HepG2 (cell line): ENCODE measurements around the gene RGS8. TPM values are rescaled to one million over a fixed set of nuclear protein-coding genes. Genes with fewer than 3 reads are reported as not detected.
A peak's percentile ranks its signal among the peaks of the same experiment; 100 is the strongest.

ENCODE experiments used
- ATAC-seq: fragments of 200-7000 bp; cut with Tn5 transposase; 3 replicates; pipeline ENCODE4 v1.9.1; 2020; ENCODE audit warnings: mild to moderate bottlenecking, moderate library complexity
- BruUV-seq: library from RNA; stranded (reverse); fragments of 400-500 nt; replicated peaks from 2 replicates; lab custom pipeline; 2021; lab: Mats Ljungman, UMichigan
- CTCF ChIA-PET: fragments of 300-600 bp; formaldehyde crosslinking; extraction: SDS; loops from one replicate; lab custom pipeline; 2021; ENCODE audit warnings: low total read pairs, inconsistent platforms, low intra/inter-chr PET ratio; lab: Yijun Ruan, JAX
- POLR2A ChIA-PET: fragments of 350-600 bp; sonication (Branson Sonifier 250); formaldehyde crosslinking; loops from one replicate; lab custom pipeline; 2020; ENCODE audit warnings: antibody characterized with exemption, inconsistent platforms; lab: Yijun Ruan, JAX
- DNase-seq: peaks from one replicate; pipeline ENCODE4 v3.0.0-alpha.2; 2015; ENCODE audit warnings: low spot score
- FAIRE-seq: peaks from 3 replicates; lab custom pipeline; 2011; peaks lifted over from hg19 to GRCh38; lab: Jason Lieb, UNC
- H2AFZ ChIP-seq: one replicate; pipeline ENCODE4 v1.6.1; 2011; ENCODE audit warnings: low read length, inconsistent platforms
- H3K27ac ChIP-seq: fragments of 300-600 bp; 3 replicates; pipeline ENCODE4 v1.8.0; 2011; ENCODE audit warnings: mixed run types, mild to moderate bottlenecking, mixed read lengths, low read length, inconsistent platforms; ENCODE audit not compliant: insufficient read depth; ENCODE audit errors: extremely low read length
- H3K27me3 ChIP-seq, 2 experiments: fragments of 200-600 bp in 1 of 2; 2 replicates in 1 of 2; 3 replicates in 1 of 2; pipeline versions ENCODE4 v1.6.0 to v1.8.0; 2011; ENCODE audit warnings: low read length in 2 of 2, mild to moderate bottlenecking in 2 of 2, moderate library complexity in 2 of 2, inconsistent platforms in 1 of 2; ENCODE audit not compliant: insufficient read depth in 2 of 2, control insufficient read depth in 1 of 2
- H3K36me3 ChIP-seq, 2 experiments: fragments of 200-600 bp in 1 of 2; replicated peaks in 1 of 2; 2 replicates in 1 of 2; 3 replicates in 1 of 2; pipeline versions ENCODE4 v1.5.1 to v1.8.0; 2011; ENCODE audit warnings: low read length in 2 of 2, inconsistent platforms in 1 of 2; ENCODE audit not compliant: insufficient read depth in 2 of 2, control insufficient read depth in 1 of 2
- H3K4me1 ChIP-seq: 2 replicates; pipeline ENCODE4 v1.5.1; 2012; ENCODE audit warnings: low read length, inconsistent platforms; ENCODE audit not compliant: insufficient read depth
- H3K4me2 ChIP-seq: 2 replicates; pipeline ENCODE4 v1.6.0; 2011; ENCODE audit warnings: low read depth, low read length, inconsistent platforms
- H3K4me3 ChIP-seq, 3 experiments: fragments of 200-600 bp in 1 of 3; sonication (generic), shearing (Covaris generic) in 1 of 3; replicated peaks in 1 of 3; 2 replicates each; pipeline ENCODE4 v1.5.1; 2011 to 2016; ENCODE audit warnings: low read length in 3 of 3, inconsistent platforms in 2 of 3, low read depth in 2 of 3, mild to moderate bottlenecking in 2 of 3, control low read depth in 1 of 3, mixed read lengths in 1 of 3; ENCODE audit not compliant: insufficient read depth in 1 of 3
- H3K79me2 ChIP-seq: one replicate; pipeline ENCODE4 v1.6.1; 2011; ENCODE audit warnings: low read length, inconsistent platforms; ENCODE audit not compliant: insufficient read depth
- H3K9ac ChIP-seq: 2 replicates; pipeline ENCODE4 v1.6.0; 2011; ENCODE audit warnings: mild to moderate bottlenecking, low read depth, low read length, inconsistent platforms; ENCODE audit not compliant: insufficient read depth
- H3K9me3 ChIP-seq: 2 replicates; pipeline ENCODE4 v1.5.1; 2012; ENCODE audit warnings: mild to moderate bottlenecking, low read length
- H4K20me1 ChIP-seq: 2 replicates; pipeline ENCODE4 v1.6.0; 2011; ENCODE audit warnings: inconsistent platforms, mild to moderate bottlenecking, low read length, moderate library complexity; ENCODE audit not compliant: insufficient read depth
- DDIT3 ChIP-seq: sonication (generic); formaldehyde crosslinking; IDR thresholded peaks from 2 replicates; pipeline ENCODE4 v1.4.0; 2020; ENCODE audit warnings: mild to moderate bottlenecking, missing genetic modification reagents
- FLYWCH1 ChIP-seq: sonication (generic); formaldehyde crosslinking; IDR thresholded peaks from 2 replicates; pipeline ENCODE4 v1.8.1; 2023; ENCODE audit warnings: mild to moderate bottlenecking, missing genetic modification reagents
- FOSL1 ChIP-seq: sonication (generic); formaldehyde crosslinking; IDR thresholded peaks from 2 replicates; pipeline ENCODE4 v1.9.0; 2021; ENCODE audit warnings: missing genetic modification reagents, borderline replicate concordance
- WIZ ChIP-seq: sonication (generic); formaldehyde crosslinking; IDR thresholded peaks from 2 replicates; pipeline ENCODE4 v1.5.1; 2020; ENCODE audit warnings: mild to moderate bottlenecking, missing genetic modification reagents
- ZBTB40 ChIP-seq, 2 experiments: fragments of 450-650 bp in 1 of 2; sonication (generic) in 1 of 2; formaldehyde crosslinking in 1 of 2; IDR thresholded peaks; 2 replicates each; pipeline versions ENCODE4 v1.6.1 to v1.8.0; 2016 to 2022; ENCODE audit warnings: antibody characterized with exemption in 1 of 2, mild to moderate bottlenecking in 1 of 2, missing genetic modification reagents in 1 of 2
- ZKSCAN8 ChIP-seq: IDR thresholded peaks from 2 replicates; pipeline ENCODE4 v1.6.1; 2016; ENCODE audit warnings: borderline replicate concordance, missing genetic modification reagents, missing compliant biosample characterization
- ZNF891 ChIP-seq: sonication (generic); formaldehyde crosslinking; IDR thresholded peaks from 2 replicates; pipeline ENCODE4 v1.5.0; 2020; ENCODE audit warnings: mild to moderate bottlenecking, missing genetic modification reagents
- WGBS: methylation state at CpG from one replicate; pipeline ENCODE4 v1.1.6; 2017; ENCODE audit warnings: low lambda C conversion rate; 5-methylcytosine and 5-hydroxymethylcytosine counted together
- in situ Hi-C: cut with HindIII; loops from 2 replicates; pipeline ENCODE4 v1.10.0; 2017; ENCODE audit warnings: low pct_unique_long_range_greater_than_20kb; ENCODE audit not compliant: extremely low pct_ligation_motif_present
- intact Hi-C: fragments of 100-400 bp; cut with micrococcal nuclease; formaldehyde crosslinking; loops from one replicate; pipeline ENCODE4 v1.10.0; 2022; ENCODE audit not compliant: unreplicated experiment
- polyA plus RNA-seq, 8 experiments: library from polyadenylated mRNA; depleted of rRNA in 3 of 8; stranded (reverse) in 7 of 8; unstranded in 1 of 8; fragments of >200 nt; fragmentation: Illumina TruSeq in 4 of 8; extraction: Trizol in 4 of 8; gene quantifications; 2 replicates each; pipeline versions ENCODE4 v1.2.1 to v1.2.3, GENCODE V29; 2011 to 2016; ENCODE audit warnings: low read depth in 4 of 8, missing spikeins in 1 of 8, mixed read lengths in 1 of 8; ENCODE audit not compliant: insufficient read depth in 1 of 8
- total RNA-seq, 5 experiments: library from RNA; depleted of rRNA; stranded (reverse); fragments of >200 nt; fragmentation: Illumina TruSeq; extraction: Trizol; gene quantifications; 2 replicates each; pipeline ENCODE4 v1.2.3, GENCODE V29; 2016; ENCODE audit warnings: low read depth in 1 of 5

RGS8 gene
- total and polyA plus RNA-seq, 2 of the 13 experiments (the other 11 are each of a cell fraction or from before 2014, with no cell fraction given) = not detected

- 56% methylated on average over 11 of the region's 11 CpGs for WGBS
- Histone ChIP-seq H3K4me1 (no peaks in the 10 kb centered on the region), H3K9me3 (no peaks in the 10 kb centered on the region), H3K79me2 (no peaks in the 10 kb centered on the region), H3K4me3 (no peak overlapping the region), H3K27me3 (peaks cover 2 to 49% of the 10 kb centered on the region in 2 experiments; a peak in 3 of 5 replicates), H2AFZ (no peak overlapping the region), H3K9ac (no peak overlapping the region), H3K36me3 (no peaks in the 10 kb centered on the region), H4K20me1 (no peaks in the 10 kb centered on the region), H3K4me2 (no peak overlapping the region), H3K27ac (no peak overlapping the region)
- no peak for TF ChIP-seq FOSL1 (CRISPR knock-in tag)
- no peak for TF ChIP-seq ZKSCAN8
- TF ChIP-seq FLYWCH1 (CRISPR knock-in tag) = no peak
- no peak for TF ChIP-seq WIZ
- FAIRE-seq = no peak
- intact Hi-C loops = no loop called here
- ChIA-PET CTCF (no interaction called here), POLR2A (no interaction called here)
- in situ Hi-C loops = no loop called here
- no peak for DNase-seq
- no peak for ATAC-seq
- no TSS peak for BruUV-seq
Measured at GRCh38 chr1:182668521-182669054, 15.8 kb downstream of the RGS8 start.

GRCh38 chr1:182667848-182668505 lies 16.4 kb downstream of the RGS8 start:
- no peaks in the 10 kb centered on the region for H3K79me2 ChIP-seq
- peaks cover 2 to 47% of the 10 kb centered on the region in 2 experiments; a peak in 3 of 5 replicates for H3K27me3 ChIP-seq
- DNase-seq (no peak), FAIRE-seq (no peak), ATAC-seq (no peak)
- no peak overlapping the region for H3K27ac ChIP-seq
- H3K4me1 ChIP-seq = no peaks in the 10 kb centered on the region
- no peak overlapping the region for H2AFZ ChIP-seq
- no peak overlapping the region for H3K9ac ChIP-seq
- WGBS = 7% methylated on average over 7 of the region's 7 CpGs
- in situ Hi-C loops (no loop called here), intact Hi-C loops (no loop called here)
- no peaks in the 10 kb centered on the region for H3K36me3 ChIP-seq
- ChIA-PET POLR2A (no interaction called here), CTCF (no interaction called here)
- no peaks in the 10 kb centered on the region for H3K9me3 ChIP-seq
- H3K4me2 ChIP-seq = no peak overlapping the region
- no peaks in the 10 kb centered on the region for H4K20me1 ChIP-seq
- no peak overlapping the region for H3K4me3 ChIP-seq
- no TSS peak for BruUV-seq
- TF ChIP-seq ZNF891 (CRISPR knock-in tag) (no peak), ZBTB40 (IDR thresholded peaks at IDR 0.05) (no peak), ZBTB40 (CRISPR knock-in tag; IDR thresholded peaks at IDR 0.05) (peak; percentile 77), DDIT3 (CRISPR knock-in tag) (no peak)
